Subcutaneous abdominal adipose tissue (tissue), 5 donors: ENCODE measurements around the gene ICE1.

ENCODE experiments used
- H3K27ac ChIP-seq: one replicate; pipeline ENCODE4 v1.7.0; 2013; ENCODE audit warnings: low read depth, mild to moderate bottlenecking, inconsistent platforms, low read length, moderate library complexity
- H3K27me3 ChIP-seq, 5 donors: one replicate each; pipeline ENCODE4 v1.7.0; 2013; ENCODE audit warnings: low read length in 5 of 5, inconsistent platforms in 1 of 5; ENCODE audit not compliant: control insufficient read depth in 5 of 5, insufficient read depth in 4 of 5
- H3K36me3 ChIP-seq, 5 donors: one replicate each; pipeline ENCODE4 v1.7.0; 2013; ENCODE audit warnings: low read length in 5 of 5; ENCODE audit not compliant: control insufficient read depth in 5 of 5, insufficient read depth in 5 of 5
- H3K4me1 ChIP-seq, 5 donors: one replicate each; pipeline ENCODE4 v1.7.0; 2013; ENCODE audit warnings: low read length in 5 of 5, mild to moderate bottlenecking in 3 of 5, moderate library complexity in 1 of 5; ENCODE audit not compliant: control insufficient read depth in 5 of 5, insufficient read depth in 5 of 5
- H3K4me3 ChIP-seq, 5 donors: one replicate each; pipeline ENCODE4 v1.7.0; 2013; ENCODE audit warnings: low read length in 5 of 5, low read depth in 1 of 5
- H3K9ac ChIP-seq, 5 donors: one replicate each; pipeline ENCODE4 v1.7.0; 2013; ENCODE audit warnings: low read length in 5 of 5, mild to moderate bottlenecking in 4 of 5, moderate library complexity in 3 of 5
- H3K9me3 ChIP-seq, 5 donors: one replicate each; pipeline ENCODE4 v1.7.0; 2013; ENCODE audit warnings: low read length in 5 of 5; ENCODE audit not compliant: control insufficient read depth in 5 of 5
- donor health status: healthy.
- donor health status: healthy.
- donor health status: healthy.
- donor health status: healthy.
- donor health status: healthy.

The ICE1 gene

DNA sequence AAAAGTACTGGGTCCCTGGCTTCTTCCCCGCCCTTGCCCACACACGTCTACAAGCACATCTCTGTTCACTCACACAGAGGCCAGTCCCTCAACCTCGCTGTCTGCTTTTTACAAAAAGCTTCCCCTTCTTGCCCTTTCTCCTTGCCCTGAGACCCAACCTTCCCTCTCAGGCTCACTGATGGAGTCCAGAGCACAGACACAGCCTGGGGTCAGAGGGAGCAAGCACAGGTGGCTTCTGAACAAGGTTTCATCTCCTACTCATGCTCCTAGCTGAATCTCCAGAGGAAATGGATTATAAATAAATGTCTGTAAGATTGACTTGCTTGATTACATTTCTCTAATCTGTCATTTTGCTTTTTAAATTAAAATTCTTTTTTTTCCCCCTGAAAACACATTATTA is 101.8 kb downstream of the ICE1 start:
- H3K9me3 ChIP-seq = peaks cover 0 to 4% (median 0%) of the 10 kb centered on the region in 5 donors
- no peak overlapping the region for H3K4me3 ChIP-seq
- no peak overlapping the region for H3K9ac ChIP-seq
- no peak overlapping the region for H3K27ac ChIP-seq
- H3K27me3 ChIP-seq = no peaks in the 10 kb centered on the region
- H3K4me1 ChIP-seq = no peaks in the 10 kb centered on the region
- no peaks in the 10 kb centered on the region for H3K36me3 ChIP-seq

DNA sequence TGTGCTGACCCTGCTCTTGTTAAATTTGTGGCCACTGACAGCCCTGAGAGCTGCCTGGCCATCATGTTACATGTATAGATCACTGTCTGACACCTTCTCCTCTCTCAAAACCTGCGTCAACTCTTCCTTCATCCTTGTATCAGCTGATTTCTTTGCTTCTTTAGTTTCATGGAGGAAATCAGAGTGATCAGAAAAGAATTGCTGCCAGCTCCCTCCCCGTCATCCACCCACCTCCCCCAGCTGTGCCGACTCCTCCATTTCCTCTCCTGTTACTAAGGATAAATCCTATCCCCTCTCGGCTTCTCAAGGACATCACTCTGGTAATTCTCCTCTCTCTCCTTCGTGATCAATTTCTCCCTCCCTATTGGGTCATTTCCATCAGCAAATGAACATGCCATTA is 108.9 kb downstream of the ICE1 start:
- Histone ChIP-seq H3K36me3 (no peaks in the 10 kb centered on the region), H3K4me1 (peaks cover 0 to 6% (median 0%) of the 10 kb centered on the region in 5 donors), H3K27me3 (no peaks in the 10 kb centered on the region), H3K27ac (no peak overlapping the region), H3K9me3 (peaks cover 0 to 4% (median 0%) of the 10 kb centered on the region in 5 donors), H3K9ac (no peak overlapping the region), H3K4me3 (no peak overlapping the region)

DNA sequence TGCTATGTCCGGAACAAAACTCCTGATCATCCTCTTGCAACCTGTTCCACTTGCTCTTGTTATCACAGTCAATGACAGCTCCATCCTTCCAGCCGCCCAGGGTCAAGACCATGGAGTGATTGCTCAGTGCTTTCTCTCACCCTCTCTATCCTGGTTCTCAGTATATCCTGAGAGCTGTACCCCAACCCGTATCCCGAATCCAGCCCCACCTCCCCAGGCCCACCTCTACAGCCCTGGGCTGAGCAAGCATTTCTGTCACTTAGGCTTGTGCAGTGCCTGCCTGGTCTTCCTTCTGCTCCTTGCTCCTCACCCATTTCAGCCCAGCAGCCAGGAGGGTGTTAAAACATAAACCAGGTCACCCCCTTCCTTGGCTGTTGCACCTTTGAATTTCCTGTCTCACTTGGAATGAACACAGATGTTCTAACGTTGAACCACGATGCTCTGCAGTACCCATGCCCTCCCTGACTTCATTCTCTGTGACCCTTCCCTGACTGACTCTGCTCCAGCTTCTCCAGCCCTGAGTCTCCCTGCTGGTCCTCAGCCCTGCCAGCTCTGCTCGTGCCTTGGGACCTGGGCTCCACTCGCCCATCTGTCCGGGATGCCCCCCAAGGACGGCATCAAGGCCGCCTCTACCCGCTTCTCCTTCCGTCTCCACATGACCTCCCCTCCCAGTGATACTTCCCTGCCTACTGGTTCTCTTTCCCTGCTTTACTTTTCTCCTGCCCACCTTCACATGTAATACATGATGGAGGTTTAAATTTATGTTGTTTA is 110.0 kb downstream of the ICE1 start:
- Histone ChIP-seq H3K27ac (no peak overlapping the region), H3K9me3 (peaks cover 0 to 4% (median 0%) of the 10 kb centered on the region in 5 donors), H3K9ac (no peak overlapping the region)

DNA sequence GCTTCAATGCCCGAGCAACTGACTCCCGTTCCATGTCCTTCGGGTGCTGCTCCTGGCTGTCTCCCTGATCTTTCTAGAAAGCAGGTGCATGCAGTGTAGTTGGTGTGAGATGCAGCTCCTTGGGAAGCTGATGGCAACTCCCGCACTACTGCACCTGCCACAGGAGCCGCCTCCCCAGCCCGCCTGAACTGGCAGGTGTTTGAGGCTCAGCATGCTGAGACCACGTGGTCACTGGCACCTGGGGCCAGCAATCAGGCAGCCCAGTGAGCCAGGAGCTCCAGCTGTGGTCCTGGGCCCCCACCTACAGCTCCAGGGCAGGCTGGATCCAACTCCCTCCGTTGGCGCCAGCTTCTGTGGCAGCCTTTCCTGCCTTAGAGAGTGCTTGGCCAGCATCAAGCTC is 111.5 kb downstream of the ICE1 start:
- no peak overlapping the region for H3K9ac ChIP-seq
- H3K27ac ChIP-seq = no peak overlapping the region
- no peaks in the 10 kb centered on the region for H3K36me3 ChIP-seq
- no peaks in the 10 kb centered on the region for H3K27me3 ChIP-seq
- peaks cover 0 to 6% (median 0%) of the 10 kb centered on the region in 5 donors for H3K4me1 ChIP-seq
- H3K9me3 ChIP-seq = peaks cover 0 to 2% (median 0%) of the 10 kb centered on the region in 5 donors
- H3K4me3 ChIP-seq = no peak overlapping the region

More for the DNA sequence above, 110.0 kb downstream of the ICE1 start:
- Histone ChIP-seq H3K4me1 (peaks cover 0 to 6% (median 0%) of the 10 kb centered on the region in 5 donors), H3K36me3 (no peaks in the 10 kb centered on the region), H3K4me3 (no peak overlapping the region), H3K27me3 (no peaks in the 10 kb centered on the region)

DNA sequence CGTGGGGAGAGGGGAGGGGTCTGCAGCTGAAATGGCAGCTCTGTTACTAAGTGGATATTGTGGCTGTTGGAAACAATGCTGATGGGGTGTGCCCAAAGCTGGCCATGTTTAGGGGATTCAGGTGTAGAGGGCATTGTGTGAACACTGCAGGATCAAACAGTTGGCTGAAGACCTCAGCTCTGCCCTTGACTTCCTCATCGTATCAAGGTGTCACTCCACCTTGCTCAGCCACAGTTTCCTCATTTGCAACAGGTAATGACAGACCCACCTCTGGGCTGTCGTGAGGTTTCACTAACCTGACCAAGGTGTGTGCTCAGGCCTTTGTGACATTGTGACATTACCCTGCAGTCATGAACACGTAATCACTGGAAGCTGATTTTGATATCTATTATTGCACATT is 111.9 kb downstream of the ICE1 start:
- no peaks in the 10 kb centered on the region for H3K36me3 ChIP-seq
- H3K4me1 ChIP-seq = peaks cover 0 to 6% (median 0%) of the 10 kb centered on the region in 5 donors

DNA sequence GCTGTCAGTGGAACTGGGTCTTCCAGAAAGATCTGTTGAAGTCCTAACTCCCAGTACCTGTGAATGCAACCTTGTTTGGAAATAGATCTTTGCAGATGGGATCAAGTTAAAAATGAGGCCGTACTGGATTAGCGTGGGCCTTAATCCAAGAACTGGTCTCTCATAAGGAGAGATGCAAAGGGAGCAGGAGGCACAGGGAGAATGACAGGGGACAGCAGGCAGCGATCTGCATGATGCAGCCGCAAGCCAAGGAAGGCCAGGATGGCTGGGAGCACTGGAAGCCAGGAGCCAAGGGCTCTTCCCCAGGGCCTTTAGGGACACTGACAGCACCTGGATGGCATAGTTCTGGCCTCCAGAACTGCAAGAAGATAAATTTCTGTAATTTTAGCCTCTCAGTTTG is 114.4 kb downstream of the ICE1 start:
- no peaks in the 10 kb centered on the region for H3K27me3 ChIP-seq
- no peak overlapping the region for H3K9ac ChIP-seq
- H3K4me1 ChIP-seq = no peaks in the 10 kb centered on the region
- no peak overlapping the region for H3K4me3 ChIP-seq
- no peaks in the 10 kb centered on the region for H3K9me3 ChIP-seq
- no peak overlapping the region for H3K27ac ChIP-seq
- H3K36me3 ChIP-seq = no peaks in the 10 kb centered on the region

More for the DNA sequence above, 111.9 kb downstream of the ICE1 start:
- no peak overlapping the region for H3K9ac ChIP-seq
- no peak overlapping the region for H3K4me3 ChIP-seq
- H3K27ac ChIP-seq = no peak overlapping the region
- no peaks in the 10 kb centered on the region for H3K9me3 ChIP-seq
- H3K27me3 ChIP-seq = no peaks in the 10 kb centered on the region

DNA sequence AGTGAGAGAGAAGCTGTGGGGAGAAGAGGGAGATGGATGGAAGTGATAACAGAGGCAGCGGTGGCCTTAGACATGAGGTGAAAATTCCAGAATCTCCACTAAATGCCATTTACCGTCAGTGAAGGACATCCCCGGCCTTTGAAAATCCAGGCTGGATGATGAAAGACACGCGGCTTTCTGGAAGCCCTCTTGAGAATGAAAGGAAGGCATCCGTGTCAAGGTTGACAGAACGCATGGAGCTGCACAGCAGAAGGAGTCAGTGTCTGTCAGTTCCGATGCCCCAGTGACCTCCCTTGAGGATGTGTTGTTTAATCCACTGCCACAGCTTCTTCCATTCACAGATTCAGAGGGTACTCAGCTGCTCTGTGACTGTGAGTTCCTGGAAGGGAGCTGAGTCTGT is 114.9 kb downstream of the ICE1 start:
- no peaks in the 10 kb centered on the region for H3K36me3 ChIP-seq
- H3K27ac ChIP-seq = no peak overlapping the region
- H3K4me1 ChIP-seq = no peaks in the 10 kb centered on the region
- H3K9ac ChIP-seq = no peak overlapping the region
- no peaks in the 10 kb centered on the region for H3K27me3 ChIP-seq
- H3K9me3 ChIP-seq = no peaks in the 10 kb centered on the region
- no peak overlapping the region for H3K4me3 ChIP-seq

DNA sequence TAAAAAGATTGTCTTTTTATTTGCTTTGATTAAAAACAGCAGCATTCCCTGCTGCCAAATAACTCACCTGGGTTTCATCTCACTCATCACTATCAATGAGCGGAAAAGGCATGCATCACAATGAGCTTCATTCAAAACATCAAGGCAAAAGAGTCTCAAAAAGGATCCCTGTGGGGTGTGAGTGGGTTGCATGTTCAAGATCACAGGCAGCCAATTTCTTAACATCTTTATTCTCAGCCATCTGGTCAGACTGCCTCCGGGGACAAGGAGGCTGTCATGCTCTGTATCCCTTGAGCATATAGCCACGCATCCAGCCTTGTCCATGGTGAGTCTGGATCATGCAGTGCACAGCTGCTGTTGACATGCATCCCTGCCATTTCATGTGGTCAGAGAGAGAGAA is 117.1 kb downstream of the ICE1 start:
- Histone ChIP-seq H3K27me3 (no peaks in the 10 kb centered on the region), H3K9ac (no peak overlapping the region), H3K36me3 (no peaks in the 10 kb centered on the region), H3K4me3 (no peak overlapping the region), H3K27ac (no peak overlapping the region), H3K4me1 (no peaks in the 10 kb centered on the region), H3K9me3 (no peaks in the 10 kb centered on the region)
